ENCODE data around the gene RPL27.

RPL27 gene

GRCh38 chr17:43014020-43014648, 15.9 kb downstream of the RPL27 start:
- TF ChIP-seq CTCF (IDR thresholded peaks at IDR 0.05; ENCODE audit: low read depth, low read length) = no peak

GRCh38 chr17:43014649-43015542, 16.7 kb downstream of the RPL27 start:
- TF ChIP-seq CTCF (IDR thresholded peaks at IDR 0.05; ENCODE audit: low read depth, low read length) = no peak
- no peak overlapping the region for H3K4me3 ChIP-seq (ENCODE audit: low read depth, low read length)

More at GRCh38 chr17:43014020-43014648, 15.9 kb downstream of the RPL27 start:
- H3K4me3 ChIP-seq (ENCODE audit: low read depth, low read length) = no peak overlapping the region

DNA sequence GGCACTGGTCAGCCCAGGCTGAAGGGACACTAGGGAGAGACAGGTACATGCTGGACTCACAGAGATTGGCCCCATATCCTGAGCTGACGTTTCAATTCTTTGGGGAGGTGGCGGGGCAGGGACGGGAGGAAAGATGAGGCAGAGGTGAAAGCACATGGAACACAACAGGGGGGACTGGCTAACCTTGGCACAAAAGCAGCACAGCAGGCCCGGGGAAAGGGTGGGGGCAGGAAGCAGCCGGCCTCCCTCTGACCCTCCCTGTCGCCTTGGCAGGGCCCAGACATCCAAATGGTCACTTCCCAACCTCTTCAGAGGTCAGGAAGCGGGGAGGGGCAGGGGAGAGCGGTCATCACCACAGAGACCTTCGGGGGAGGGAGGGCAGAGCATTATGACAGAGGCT, 17.4 kb downstream of the RPL27 start:
- TF ChIP-seq CTCF (IDR thresholded peaks at IDR 0.05; ENCODE audit: low read depth, low read length) = no peak

DNA sequence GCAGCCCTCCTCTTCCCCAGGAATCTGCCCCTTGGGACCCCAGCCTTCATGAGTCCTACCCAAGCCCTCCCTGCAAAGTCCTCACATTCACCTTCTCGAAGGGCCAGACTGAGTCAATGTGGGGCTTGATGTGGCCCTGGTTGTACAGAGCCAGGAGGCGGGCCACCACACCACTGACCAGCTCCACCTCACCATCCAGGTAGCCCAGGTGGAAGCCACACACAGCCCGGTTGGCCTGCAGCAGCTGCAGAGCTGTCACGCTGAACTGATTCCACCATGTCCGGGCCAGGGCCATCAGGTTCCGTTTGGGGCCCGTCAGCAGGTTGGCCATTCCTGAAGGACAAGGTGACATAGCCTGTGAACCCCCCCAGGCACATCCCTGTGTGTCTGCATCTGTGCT, 18.0 kb downstream of the RPL27 start:
- no peak for TF ChIP-seq CTCF (IDR thresholded peaks at IDR 0.05; ENCODE audit: low read depth, low read length)
- no peak overlapping the region for H3K4me3 ChIP-seq (ENCODE audit: low read depth, low read length)

More for the DNA sequence above, 17.4 kb downstream of the RPL27 start:
- H3K4me3 ChIP-seq (ENCODE audit: low read depth, low read length) = no peak overlapping the region

DNA sequence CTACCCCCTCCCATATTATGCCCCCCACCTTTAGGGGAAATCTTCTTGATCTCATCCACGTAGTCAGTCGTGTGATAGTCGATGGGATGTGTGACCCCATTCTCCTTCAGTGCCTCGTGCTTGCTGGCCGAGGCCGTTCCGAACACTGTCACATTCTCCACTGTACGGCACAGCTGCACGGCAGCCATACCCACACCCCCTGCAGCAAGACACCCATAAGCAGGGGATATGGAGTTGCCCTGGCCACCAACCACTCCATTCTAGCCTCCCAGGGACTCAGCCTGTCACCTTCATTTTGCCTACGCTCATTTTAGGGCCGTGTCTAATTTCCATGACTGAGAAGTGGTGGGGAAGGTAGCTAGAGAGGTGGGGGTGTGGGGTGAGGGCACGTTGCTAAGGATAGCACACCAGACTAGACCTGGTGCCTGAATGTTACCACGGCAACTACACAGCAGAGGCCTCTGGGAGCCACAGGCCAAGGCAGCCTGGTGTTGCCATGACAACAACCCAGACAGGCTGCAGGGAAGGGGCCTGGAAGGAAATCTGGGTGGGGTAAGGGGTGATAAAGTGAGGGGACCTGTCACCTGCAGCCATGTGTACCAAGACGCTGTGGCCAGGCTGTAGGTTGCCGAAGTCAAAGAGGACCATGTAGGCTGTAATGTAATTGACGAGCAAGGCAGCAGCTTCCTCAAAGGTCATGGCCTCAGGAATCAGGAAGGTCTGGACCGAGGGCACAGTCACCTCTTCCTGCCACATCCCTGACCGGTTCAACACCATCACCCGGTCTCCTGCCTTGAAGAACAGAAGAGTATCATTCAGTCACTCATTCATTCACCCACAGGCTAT, 20.0 kb downstream of the RPL27 start:
- H3K4me3 ChIP-seq (ENCODE audit: low read depth, low read length) = no peak overlapping the region
- TF ChIP-seq CTCF (IDR thresholded peaks at IDR 0.05; ENCODE audit: low read depth, low read length) = no peak

DNA sequence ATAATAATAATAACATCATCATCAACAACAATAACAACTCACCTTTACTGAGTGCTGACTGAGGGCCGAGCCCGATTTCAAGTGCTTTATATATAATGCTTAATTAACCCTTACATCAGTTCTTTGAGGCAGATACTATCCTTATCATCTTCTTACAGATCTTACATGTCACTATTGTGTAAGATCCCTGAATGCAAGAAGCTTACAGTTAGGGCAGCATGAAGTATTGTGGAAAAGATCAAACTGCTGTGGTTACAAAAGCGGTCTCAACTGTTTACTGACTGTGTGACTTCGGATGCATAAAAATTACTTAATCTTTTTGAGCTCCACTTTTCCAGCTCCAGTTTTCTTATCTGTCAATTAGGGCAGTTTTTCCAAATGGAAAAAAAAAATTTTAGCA, 20.7 kb downstream of the RPL27 start:
- no peak overlapping the region for H3K4me3 ChIP-seq (ENCODE audit: low read depth, low read length)
- no peak for TF ChIP-seq CTCF (IDR thresholded peaks at IDR 0.05; ENCODE audit: low read depth, low read length)

Data from WI38 (cell line).